Astrocyte (in vitro differentiated cells and primary cell): ENCODE data around the gene PEX10. TPM values are rescaled to one million over a fixed set of nuclear protein-coding genes. Genes with fewer than 3 reads are reported as not detected.

Experiments used
- DNase-seq: peaks from one replicate; pipeline ENCODE4 v3.0.0-alpha.2; 2010; ENCODE audit warnings: low read depth
- FAIRE-seq: peaks from 2 replicates; lab custom pipeline; 2011; peaks lifted over from hg19 to GRCh38; lab: Jason Lieb, UNC
- H2AFZ ChIP-seq: 2 replicates; pipeline ENCODE4 v1.6.0; 2012; ENCODE audit warnings: low read depth, low read length, inconsistent platforms
- H3K27ac ChIP-seq: 2 replicates; pipeline ENCODE4 v1.5.1; 2011; ENCODE audit warnings: low read depth, low read length, inconsistent platforms
- H3K27me3 ChIP-seq: 2 replicates; pipeline ENCODE4 v1.6.0; 2011; ENCODE audit warnings: low read length, inconsistent platforms; ENCODE audit not compliant: insufficient read depth
- H3K36me3 ChIP-seq: 2 replicates; pipeline ENCODE4 v1.5.1; 2011; ENCODE audit warnings: low read length, inconsistent platforms; ENCODE audit not compliant: insufficient read depth
- H3K4me1 ChIP-seq: 2 replicates; pipeline ENCODE4 v1.5.1; 2011; ENCODE audit warnings: low read length, inconsistent platforms; ENCODE audit not compliant: insufficient read depth
- H3K4me2 ChIP-seq: 2 replicates; pipeline ENCODE4 v1.6.0; 2012; ENCODE audit warnings: low read length, inconsistent platforms
- H3K4me3 ChIP-seq: 2 replicates; pipeline ENCODE4 v1.5.1; 2011; ENCODE audit warnings: low read depth, mild to moderate bottlenecking, low read length, inconsistent platforms; ENCODE audit not compliant: insufficient read depth
- H3K79me2 ChIP-seq: 2 replicates; pipeline ENCODE4 v1.6.0; 2012; ENCODE audit warnings: mild to moderate bottlenecking, low read length, inconsistent platforms; ENCODE audit not compliant: insufficient read depth
- H3K9ac ChIP-seq: 2 replicates; pipeline ENCODE4 v1.6.0; 2012; ENCODE audit warnings: mild to moderate bottlenecking, low read length, inconsistent platforms
- H3K9me3 ChIP-seq: 2 replicates; pipeline ENCODE4 v1.5.1; 2012; ENCODE audit warnings: low read depth, mild to moderate bottlenecking, low read length, inconsistent platforms; ENCODE audit not compliant: insufficient read depth
- H4K20me1 ChIP-seq: 2 replicates; pipeline ENCODE4 v1.6.0; 2012; ENCODE audit warnings: low read length, inconsistent platforms; ENCODE audit not compliant: insufficient read depth
- H3K27ac Mint-ChIP-seq: one replicate; pipeline ENCODE4 v1.8.0; 2021; ENCODE audit warnings: mild to moderate bottlenecking, mixed read lengths; ENCODE audit not compliant: unreplicated experiment
- H3K27me3 Mint-ChIP-seq: one replicate; pipeline ENCODE4 v1.8.0; 2021; ENCODE audit warnings: low read depth, mixed read lengths; ENCODE audit not compliant: unreplicated experiment
- H3K36me3 Mint-ChIP-seq: one replicate; pipeline ENCODE4 v1.8.0; 2021; ENCODE audit warnings: low read depth, mixed read lengths; ENCODE audit not compliant: unreplicated experiment
- H3K4me1 Mint-ChIP-seq: one replicate; pipeline ENCODE4 v1.8.0; 2021; ENCODE audit warnings: low read depth, mixed read lengths; ENCODE audit not compliant: unreplicated experiment
- H3K4me3 Mint-ChIP-seq: one replicate; pipeline ENCODE4 v1.8.0; 2021; ENCODE audit warnings: mild to moderate bottlenecking, moderate library complexity, mixed read lengths; ENCODE audit not compliant: unreplicated experiment
- H3K9me3 Mint-ChIP-seq: one replicate; pipeline ENCODE4 v1.8.0; 2021; ENCODE audit warnings: mild to moderate bottlenecking, mixed read lengths; ENCODE audit not compliant: unreplicated experiment
- EZH2 ChIP-seq: IDR thresholded peaks from 2 replicates; pipeline ENCODE4 v1.6.1; 2012; ENCODE audit warnings: mild to moderate bottlenecking, low read length, inconsistent platforms; ENCODE audit not compliant: insufficient read depth
- total RNA-seq: library from RNA; stranded (reverse); gene quantifications from 2 replicates; pipeline ENCODE4 v1.2.1, GENCODE V29; 2021
- TF ChIP-seq, protein P1 (sequence below): IDR thresholded peaks from 2 replicates; pipeline ENCODE4 v1.5.1; 2011; ENCODE audit warnings: low read depth, mild to moderate bottlenecking, inconsistent platforms, low read length, moderate library complexity; ENCODE audit not compliant: insufficient read depth

PEX10 gene
- total RNA-seq, 1 donor from 2014 or later: 16.6 TPM

GRCh38 chr1:2438038-2438437 lies 25.7 kb upstream of the PEX10 start:
- DNase-seq (no peak), FAIRE-seq (no peak)
- Histone ChIP-seq H3K27ac (no peak overlapping the region), H3K27me3 (peaks cover 13% of the 10 kb centered on the region), H3K9ac (no peak overlapping the region), H3K4me2 (no peak overlapping the region), H3K36me3 (no peaks in the 10 kb centered on the region), H3K4me3 (no peak overlapping the region), H3K79me2 (no peaks in the 10 kb centered on the region), H4K20me1 (no peaks in the 10 kb centered on the region), H2AFZ (no peak overlapping the region), H3K9me3 (no peaks in the 10 kb centered on the region), H3K4me1 (peaks cover 3% of the 10 kb centered on the region)
- H3K4me1 Mint-ChIP-seq: peaks cover 2% of the 10 kb centered on the region
- H3K36me3 Mint-ChIP-seq: no peaks in the 10 kb centered on the region
- TF ChIP-seq, protein P1, sequence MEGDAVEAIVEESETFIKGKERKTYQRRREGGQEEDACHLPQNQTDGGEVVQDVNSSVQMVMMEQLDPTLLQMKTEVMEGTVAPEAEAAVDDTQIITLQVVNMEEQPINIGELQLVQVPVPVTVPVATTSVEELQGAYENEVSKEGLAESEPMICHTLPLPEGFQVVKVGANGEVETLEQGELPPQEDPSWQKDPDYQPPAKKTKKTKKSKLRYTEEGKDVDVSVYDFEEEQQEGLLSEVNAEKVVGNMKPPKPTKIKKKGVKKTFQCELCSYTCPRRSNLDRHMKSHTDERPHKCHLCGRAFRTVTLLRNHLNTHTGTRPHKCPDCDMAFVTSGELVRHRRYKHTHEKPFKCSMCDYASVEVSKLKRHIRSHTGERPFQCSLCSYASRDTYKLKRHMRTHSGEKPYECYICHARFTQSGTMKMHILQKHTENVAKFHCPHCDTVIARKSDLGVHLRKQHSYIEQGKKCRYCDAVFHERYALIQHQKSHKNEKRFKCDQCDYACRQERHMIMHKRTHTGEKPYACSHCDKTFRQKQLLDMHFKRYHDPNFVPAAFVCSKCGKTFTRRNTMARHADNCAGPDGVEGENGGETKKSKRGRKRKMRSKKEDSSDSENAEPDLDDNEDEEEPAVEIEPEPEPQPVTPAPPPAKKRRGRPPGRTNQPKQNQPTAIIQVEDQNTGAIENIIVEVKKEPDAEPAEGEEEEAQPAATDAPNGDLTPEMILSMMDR: no peak
- no peak overlapping the region for H3K4me3 Mint-ChIP-seq
- H3K27ac Mint-ChIP-seq: no peak overlapping the region
- peaks cover 34% of the 10 kb centered on the region for H3K27me3 Mint-ChIP-seq
- H3K9me3 Mint-ChIP-seq: no peaks in the 10 kb centered on the region

DNA sequence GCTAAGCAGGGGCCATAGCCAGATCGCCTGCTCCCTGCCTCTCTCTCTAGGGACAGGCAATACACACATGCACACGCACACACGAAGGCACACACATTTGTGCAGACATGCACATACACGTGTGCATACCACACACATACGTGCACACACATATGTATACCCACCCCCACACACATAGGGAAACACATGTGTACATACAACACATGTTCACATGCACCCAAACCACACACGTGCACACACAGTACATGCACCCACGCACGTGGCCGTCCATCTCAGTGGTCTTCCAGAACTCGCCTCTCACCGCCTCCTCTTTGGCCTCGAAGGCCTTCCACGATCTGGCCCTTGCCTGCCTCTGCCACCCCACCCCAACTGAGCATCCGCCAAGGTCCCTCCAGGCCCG lies 25.3 kb upstream of the PEX10 start:
- Histone ChIP-seq H4K20me1 (no peaks in the 10 kb centered on the region), H3K9me3 (no peaks in the 10 kb centered on the region), H3K4me1 (no peaks in the 10 kb centered on the region), H3K27ac (no peak overlapping the region), H3K4me3 (no peak overlapping the region), H3K4me2 (no peak overlapping the region), H3K9ac (no peak overlapping the region), H3K79me2 (no peaks in the 10 kb centered on the region), H2AFZ (no peak overlapping the region), H3K36me3 (no peaks in the 10 kb centered on the region), H3K27me3 (peaks cover 17% of the 10 kb centered on the region)
- no peak overlapping the region for H3K27ac Mint-ChIP-seq
- no peaks in the 10 kb centered on the region for H3K9me3 Mint-ChIP-seq
- DNase-seq: no peak
- TF ChIP-seq, protein P1: no peak
- TF ChIP-seq EZH2: no peak
- no peak for FAIRE-seq
- H3K36me3 Mint-ChIP-seq: no peaks in the 10 kb centered on the region
- peaks cover 34% of the 10 kb centered on the region for H3K27me3 Mint-ChIP-seq
- no peak overlapping the region for H3K4me3 Mint-ChIP-seq
- no peaks in the 10 kb centered on the region for H3K4me1 Mint-ChIP-seq

DNA sequence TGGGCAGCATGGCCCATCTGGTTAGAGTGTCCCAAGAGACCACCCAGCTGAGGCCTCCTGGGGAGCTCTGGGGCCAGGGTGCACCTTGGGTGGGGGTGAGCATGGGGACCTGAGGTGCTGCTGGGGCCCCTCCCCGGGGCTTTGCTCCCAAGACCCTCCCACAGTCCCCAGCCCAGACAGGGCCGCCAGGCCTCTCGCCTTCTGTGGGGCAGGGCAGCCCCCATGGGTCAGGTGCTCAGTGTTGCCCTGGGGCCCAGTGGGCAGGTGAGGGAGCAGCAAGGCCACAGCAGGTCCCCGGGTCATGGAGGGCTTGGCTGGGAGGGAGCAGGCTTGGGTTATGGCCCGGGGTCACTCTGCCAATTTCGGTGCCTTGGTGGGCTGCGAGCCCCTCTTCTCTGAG lies 24.5 kb upstream of the PEX10 start:
- TF ChIP-seq, protein P1: no peak
- TF ChIP-seq EZH2: no peak
- no peaks in the 10 kb centered on the region for H3K36me3 Mint-ChIP-seq

More for the DNA sequence above, 24.5 kb upstream of the PEX10 start:
- FAIRE-seq: no peak
- H3K79me2 ChIP-seq: no peaks in the 10 kb centered on the region
- no peak overlapping the region for H2AFZ ChIP-seq
- H3K4me3 ChIP-seq: no peak overlapping the region
- peaks cover 15% of the 10 kb centered on the region for H3K27me3 ChIP-seq
- H3K9ac ChIP-seq: no peak overlapping the region
- H3K4me3 Mint-ChIP-seq: no peak overlapping the region
- H3K27ac Mint-ChIP-seq: no peak overlapping the region
- H3K4me1 ChIP-seq: no peaks in the 10 kb centered on the region
- peaks cover 29% of the 10 kb centered on the region for H3K27me3 Mint-ChIP-seq
- H3K9me3 Mint-ChIP-seq: no peaks in the 10 kb centered on the region
- H3K36me3 ChIP-seq: no peaks in the 10 kb centered on the region
- H3K4me2 ChIP-seq: no peak overlapping the region
- H3K27ac ChIP-seq: no peak overlapping the region
- no peak for DNase-seq
- no peaks in the 10 kb centered on the region for H3K9me3 ChIP-seq
- H4K20me1 ChIP-seq: no peaks in the 10 kb centered on the region
- H3K4me1 Mint-ChIP-seq: no peaks in the 10 kb centered on the region
